Cardiac fibroblast (primary cell): Measurements from ENCODE around the gene NUP62.

Experiments
- DNase-seq, 2 donors: peaks; one replicate each; pipeline versions ENCODE4 v3.0.0 to v3.0.0-alpha.2; 2010; ENCODE audit warnings: low read depth in 2 of 2
- H3K4me3 ChIP-seq, 2 donors: replicated peaks in 1 of 2; 1 replicate in 1 of 2; 2 replicates in 1 of 2; pipeline ENCODE4 v1.5.1; 2011; ENCODE audit warnings: low read depth in 2 of 2, low read length in 2 of 2, mild to moderate bottlenecking in 2 of 2, moderate library complexity in 1 of 2
- CTCF ChIP-seq: IDR thresholded peaks from one replicate; pipeline ENCODE4 v1.5.1; 2011; ENCODE audit warnings: low read depth, mild to moderate bottlenecking, low read length, inconsistent platforms

NUP62 gene

GRCh38 chr19:49932041-49932451, 2.7 kb upstream of the NUP62 start:
- no peak for TF ChIP-seq CTCF
- H3K4me3 ChIP-seq = no peak overlapping the region
- no peak for DNase-seq

GRCh38 chr19:49931293-49932040, 2.2 kb upstream of the NUP62 start:
- TF ChIP-seq CTCF = no peak

GRCh38 chr19:49930483-49931011, 1.2 kb upstream of the NUP62 start:
- no peak for TF ChIP-seq CTCF
- DNase-seq = peak; percentile 18 to 57
- peak overlapping the region in 1 of 2 donors; percentile 42 for H3K4me3 ChIP-seq

More at GRCh38 chr19:49931293-49932040, 2.2 kb upstream of the NUP62 start:
- H3K4me3 ChIP-seq = no peak overlapping the region
- no peak for DNase-seq

- H3K4me3 ChIP-seq = peak overlapping the region; percentile 97 to 99
- TF ChIP-seq CTCF = peak; percentile 16
- DNase-seq = peak; percentile 99
Measured at GRCh38 chr19:49929611-49930482, 543 bp upstream of the NUP62 start.

- no peak for TF ChIP-seq CTCF
- no peak for DNase-seq
- no peak overlapping the region for H3K4me3 ChIP-seq
Measured at GRCh38 chr19:49927526-49928264, 1.6 kb downstream of the NUP62 start.

- TF ChIP-seq CTCF = no peak
- H3K4me3 ChIP-seq = no peak overlapping the region
- DNase-seq = no peak
Measured at GRCh38 chr19:49926515-49926914, 2.8 kb downstream of the NUP62 start.
